HG03025 (cell line): ENCODE measurements around the gene FYN.

ENCODE experiments used
- ATAC-seq: cut with Tn5 transposase; IDR thresholded peaks from one replicate; pipeline ENCODE4 v1.9.1; 2021; ENCODE audit warnings: mild to moderate bottlenecking, moderate library complexity; ENCODE audit not compliant: unreplicated experiment, low FRiP score

The FYN gene

DNA sequence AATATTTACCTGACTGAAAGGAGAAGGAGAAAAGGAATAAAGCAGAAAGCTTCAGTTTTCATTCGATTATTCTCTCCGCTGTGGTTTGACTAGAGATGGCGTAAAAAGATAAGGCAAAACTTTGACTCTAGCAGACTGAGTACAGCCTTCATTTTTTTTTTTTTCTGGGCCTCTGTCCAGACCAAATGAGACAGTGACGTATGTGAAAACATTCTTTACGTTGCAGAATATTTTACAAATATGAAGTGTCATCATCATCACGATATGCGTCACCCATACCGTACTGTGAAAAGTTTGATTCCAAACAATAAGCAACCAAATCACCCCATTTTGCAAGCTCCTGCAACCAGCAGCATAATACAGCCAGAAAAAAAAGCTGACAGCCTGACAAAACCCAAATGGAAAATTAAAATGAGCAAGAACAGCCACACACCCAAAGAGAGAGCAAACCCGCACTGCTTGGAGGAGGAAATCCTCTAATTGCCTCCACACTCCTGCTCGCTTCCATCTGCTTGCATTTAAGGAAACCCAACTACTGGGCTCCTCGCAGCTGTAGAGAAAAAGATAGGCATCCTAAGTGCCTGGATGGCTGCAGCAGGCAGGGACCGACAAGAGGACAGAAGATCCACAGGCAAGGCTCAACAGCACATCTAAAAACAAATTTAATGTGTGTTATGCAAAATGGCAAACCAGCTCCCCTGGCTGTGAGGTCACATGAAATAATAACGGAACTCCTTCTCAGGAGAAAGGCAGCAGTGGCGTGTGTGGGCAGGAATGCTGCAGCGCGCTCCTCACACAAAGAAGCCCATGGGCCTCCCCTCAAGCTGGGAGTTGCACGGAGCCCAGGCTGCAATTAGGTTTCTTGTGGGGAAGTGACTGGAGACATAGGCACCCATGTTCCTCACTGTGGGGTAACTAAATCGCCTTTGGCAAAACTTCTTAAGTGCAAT, 113.1 kb downstream of the FYN start:
- ATAC-seq, result no peak

DNA sequence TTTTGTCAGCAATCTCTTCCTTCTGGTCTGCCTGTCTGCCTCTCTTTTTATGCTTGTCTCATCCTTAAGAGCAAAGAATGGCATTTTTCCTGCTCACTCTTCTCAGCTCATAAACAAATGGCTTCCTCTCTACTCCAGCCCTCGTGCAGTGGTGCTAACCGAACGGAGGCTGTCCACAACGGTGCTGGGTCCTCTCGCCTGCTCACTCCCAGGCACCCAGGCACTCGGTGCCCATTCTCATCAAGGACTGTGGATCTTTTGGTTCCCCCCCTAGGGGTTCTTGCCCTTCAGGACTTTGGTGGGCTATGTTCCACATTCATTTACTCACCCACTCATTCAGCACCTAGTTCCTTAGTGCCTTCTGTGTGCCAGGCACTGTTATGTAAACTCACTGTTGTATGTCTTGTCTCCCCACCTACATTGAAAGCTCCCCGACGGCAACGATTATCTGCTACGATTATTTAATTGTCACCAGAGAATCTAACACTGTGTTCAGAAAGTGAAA, 113.9 kb downstream of the FYN start:
- no peak for ATAC-seq

DNA sequence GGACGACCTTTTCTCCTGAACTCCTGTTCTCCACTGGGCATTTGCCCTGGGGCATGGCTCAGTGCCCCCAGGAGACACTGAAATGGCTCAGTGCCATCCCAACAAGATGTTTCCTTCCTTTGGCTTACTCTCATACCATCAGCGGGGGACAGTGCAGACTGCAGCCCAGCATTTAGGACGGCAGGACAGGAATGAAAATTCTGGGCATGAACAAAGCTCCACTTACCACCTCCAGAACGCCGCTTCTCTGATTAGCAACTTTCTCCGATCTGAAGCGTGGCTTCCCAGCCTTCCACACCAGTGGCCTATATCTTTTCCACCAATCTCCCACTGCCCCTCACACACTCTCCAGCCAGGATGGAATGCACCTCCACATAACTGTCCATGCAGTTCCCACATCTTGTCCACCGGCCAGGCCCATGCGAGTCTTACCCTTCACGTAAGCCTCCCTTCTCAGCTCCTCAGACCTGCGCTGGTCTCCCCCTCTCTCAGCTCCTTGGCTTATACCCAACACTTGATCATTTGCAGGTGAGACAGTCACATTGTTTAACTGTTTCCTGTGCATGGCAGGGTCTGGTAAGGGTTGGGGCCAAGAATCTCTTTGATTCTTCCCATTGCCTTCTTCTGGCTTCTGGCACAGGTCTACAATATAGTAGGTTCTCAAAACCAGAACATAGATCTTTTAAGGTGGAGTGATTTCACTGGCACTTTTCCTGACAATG, 114.5 kb downstream of the FYN start:
- ATAC-seq, result no peak

DNA sequence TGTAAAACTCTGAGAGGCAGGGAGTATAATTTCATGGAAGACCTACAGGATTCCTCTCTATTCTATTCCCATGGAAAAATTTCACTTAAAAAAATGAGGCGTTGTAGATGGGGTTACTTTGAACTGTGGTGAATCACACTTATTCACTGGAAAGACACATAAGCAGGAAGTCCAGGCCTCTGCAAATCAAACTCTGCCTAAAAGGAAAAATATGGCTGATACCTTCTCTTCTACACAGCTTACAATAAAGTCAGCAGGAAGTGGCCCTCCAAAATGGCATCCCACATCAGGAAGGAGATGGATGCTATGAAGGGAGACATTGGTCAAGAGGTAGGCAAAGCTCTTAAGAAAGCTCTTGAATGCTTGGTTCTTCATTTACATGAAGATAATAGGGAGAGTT, 115.9 kb downstream of the FYN start:
- ATAC-seq, result no peak

DNA sequence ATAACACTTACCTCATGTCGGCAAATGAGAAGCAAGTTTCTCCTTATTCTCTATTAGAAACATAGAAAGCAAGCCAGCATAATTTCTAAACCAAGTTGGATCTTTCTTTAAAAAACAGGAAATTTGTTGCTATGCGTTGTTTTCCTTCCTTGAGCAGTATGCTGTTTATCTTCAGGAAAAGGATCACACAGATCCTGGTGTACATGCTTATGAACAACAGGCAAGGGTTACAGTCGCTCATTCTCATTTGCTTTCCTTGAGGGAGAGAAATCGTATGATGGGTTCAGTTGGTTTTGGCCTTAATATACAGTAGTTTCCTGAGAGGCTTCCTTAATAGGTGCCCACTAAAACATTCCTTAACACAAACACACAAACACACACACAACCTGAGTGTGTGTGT, 118.8 kb downstream of the FYN start:
- no peak for ATAC-seq

DNA sequence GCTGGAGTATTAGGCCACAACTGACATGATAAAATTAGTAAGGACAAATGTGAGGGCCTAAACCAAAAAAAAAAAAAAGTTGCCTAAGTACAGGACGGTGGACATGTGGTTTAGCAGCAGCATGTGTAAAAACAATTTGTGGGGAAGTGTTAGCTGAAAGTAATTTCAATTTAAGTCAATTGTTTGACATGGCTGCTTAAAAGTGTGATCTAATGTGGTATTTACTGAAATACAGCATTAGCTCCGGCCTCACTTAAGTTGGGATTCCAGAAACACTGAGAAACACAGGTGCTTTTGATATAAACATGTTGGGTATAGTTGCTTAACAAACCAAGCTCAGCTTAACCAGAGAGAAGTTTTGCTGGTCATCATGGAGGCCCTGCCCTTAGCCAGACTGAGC, 119.7 kb downstream of the FYN start:
- ATAC-seq, result no peak

DNA sequence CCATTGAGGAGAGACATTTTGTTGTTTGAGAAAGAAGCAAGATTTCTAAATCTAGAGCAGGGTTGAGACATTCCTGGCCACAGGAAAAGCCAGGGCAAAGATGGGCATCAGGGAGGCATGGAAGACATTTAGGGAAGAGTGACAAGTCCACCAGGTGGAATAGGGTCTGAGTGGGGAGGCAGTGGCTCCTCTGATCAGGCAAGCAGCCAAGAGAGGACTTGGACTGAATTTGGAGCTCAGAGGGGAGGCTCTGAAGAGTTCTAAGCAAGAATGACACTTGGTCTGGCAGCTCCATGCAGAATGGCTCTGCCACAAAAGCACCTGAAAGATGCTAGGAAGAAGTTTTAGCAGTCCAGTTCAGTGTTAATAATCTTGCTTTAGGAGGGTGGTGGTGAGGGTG, 120.8 kb downstream of the FYN start:
- no peak for ATAC-seq

DNA sequence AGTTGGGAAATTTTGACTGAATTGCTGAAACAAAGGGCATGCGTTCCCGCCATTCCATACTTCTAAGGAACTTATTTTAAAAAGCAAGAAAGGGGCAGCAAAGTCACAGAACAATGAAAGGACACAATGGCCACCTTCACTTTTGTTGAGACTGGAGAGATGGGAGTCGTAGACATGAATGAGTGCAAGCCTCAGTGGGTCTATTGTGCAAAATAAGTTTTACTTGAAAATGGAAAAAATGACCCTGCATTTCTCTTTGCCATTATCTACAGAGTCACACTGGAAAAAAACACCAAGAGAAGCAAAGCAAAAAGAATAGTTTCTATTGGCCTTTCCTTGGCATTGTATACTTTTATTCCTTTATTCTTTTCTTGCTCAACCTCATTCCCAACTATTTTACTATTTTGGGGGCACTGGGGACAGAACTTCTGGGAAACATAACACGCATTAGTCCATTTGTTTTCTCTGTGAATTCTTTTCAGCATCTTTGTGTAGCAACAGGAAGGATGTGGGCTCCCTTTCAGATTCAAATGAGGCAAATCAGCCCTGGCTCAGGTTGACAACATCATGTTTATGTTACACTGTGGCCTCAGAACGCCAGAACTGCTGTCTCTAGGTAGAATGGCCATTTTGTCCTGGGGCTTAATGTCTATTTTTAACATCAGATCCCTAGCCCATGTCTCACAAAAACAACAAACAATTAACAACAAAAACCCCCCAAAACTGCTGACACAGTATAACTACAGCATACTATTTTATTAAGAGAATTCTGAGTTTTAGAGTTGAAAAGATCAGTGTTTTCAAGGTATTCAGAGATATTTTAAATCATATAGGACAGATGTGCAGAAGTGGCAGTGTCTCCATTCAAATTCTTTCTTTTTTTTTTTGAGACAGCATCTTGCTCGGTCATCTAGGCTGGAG, 122.2 kb downstream of the FYN start:
- no peak for ATAC-seq

DNA sequence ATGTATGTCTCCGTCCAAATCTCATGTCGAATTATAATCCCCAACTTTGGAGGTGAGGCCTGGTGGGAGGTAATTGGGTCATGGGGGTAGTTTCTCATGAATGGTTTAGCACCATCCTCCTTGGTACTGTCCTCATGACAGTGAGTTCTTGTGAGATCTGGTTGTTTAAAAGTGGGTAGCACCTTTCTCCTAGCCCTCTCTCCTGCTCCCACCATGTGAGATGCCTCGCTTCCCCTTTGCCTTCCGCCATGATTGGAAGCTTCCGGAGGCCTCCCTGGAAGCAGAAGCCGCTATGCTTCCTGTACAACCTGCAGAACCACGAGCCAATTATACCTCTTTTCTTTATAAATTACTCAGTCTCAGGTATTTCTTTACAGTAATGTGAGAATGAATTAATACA, 123.1 kb downstream of the FYN start:
- ATAC-seq, result no peak

DNA sequence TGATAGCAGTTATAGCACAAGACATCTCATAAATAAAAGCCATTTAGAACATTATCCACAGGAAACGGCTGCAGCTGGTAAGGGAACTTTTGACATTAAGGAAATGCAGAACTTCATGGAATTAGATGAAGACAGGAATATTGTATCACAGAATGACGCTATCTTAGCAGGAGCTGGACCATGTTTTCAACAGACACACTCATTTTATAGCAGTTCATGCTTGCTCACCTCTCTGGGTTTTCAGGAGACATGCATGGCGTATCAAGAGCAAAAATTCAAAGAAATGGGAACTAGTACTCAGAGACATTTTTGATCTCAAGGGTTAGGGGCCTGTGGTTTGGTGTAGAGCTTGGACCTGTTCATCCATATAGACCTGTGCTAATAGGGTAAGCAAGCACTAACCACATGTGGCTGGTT, 125.0 kb downstream of the FYN start:
- no peak for ATAC-seq

DNA sequence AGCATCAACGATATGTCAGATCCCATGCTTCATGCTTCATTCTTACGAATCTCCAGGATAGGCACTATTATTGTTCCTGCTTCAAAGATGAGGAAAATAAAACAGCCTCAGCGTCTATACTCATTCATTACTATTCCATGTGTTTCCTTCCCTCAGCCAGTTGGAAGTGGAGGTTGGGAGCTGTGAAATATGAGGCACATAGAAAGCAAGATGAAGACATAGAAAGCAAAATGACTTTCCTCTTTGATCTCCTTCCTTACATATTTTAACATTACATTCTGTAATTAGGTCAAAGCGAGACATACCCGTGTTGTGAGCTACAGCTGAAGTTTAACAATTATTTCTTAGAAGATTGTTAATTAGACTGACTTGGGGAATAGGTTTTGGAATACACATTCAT, 125.4 kb downstream of the FYN start:
- no peak for ATAC-seq

DNA sequence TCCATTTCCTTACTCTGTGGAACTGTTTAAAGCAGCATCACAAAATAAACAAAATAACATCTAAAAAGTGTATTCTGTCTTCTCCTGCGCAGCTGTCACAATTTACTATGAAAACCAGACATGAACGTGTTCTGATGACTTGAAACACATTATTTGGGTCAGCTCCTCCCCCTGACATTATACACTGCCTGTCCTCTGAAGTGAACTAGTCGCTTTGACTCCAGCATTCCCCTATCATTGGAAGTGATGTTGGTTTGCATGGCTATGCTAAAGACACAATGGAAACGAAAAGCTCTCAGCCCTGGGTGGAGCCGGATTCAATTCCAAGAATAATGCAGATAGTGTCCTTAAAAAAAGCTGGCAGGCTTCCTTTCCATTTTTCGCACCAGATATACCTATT, 125.9 kb downstream of the FYN start:
- ATAC-seq, result no peak

DNA sequence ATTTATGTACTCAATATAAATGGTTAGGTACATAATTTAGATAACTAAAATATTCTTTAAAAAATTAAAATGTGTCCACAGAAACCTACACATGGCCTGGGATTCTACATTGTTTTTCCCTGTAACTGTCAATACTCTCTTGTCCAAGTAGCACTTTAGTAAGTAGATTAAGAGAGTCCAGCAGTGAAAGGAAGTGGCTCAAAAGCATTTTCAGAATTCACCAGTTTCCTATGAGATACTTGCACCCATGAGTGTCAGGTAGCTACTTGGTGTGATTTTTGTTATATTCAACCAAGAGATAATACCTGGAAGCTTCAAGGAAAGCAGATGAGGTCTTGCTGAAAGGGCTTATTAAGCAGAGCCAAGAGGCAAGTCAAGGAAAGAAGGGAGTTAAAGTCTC, 126.3 kb downstream of the FYN start:
- no peak for ATAC-seq

DNA sequence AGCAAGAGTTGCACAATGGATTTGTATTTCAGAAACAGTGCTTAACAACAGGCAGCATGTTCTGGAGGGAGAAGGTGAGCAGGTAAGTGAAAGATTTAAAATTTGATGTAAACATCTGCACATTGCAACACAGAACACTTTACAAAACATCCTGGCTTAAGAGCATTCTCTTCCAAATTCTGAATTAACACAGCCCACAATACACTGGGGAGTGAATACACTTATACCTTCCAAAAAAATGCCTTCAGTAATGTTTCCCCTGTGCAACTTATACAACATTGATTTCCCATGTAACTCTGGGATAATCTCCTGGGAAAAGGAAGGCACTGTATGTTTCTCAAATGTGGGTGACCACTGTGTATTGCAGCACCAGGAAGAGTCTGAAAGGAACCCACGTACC, 127.6 kb downstream of the FYN start:
- no peak for ATAC-seq

DNA sequence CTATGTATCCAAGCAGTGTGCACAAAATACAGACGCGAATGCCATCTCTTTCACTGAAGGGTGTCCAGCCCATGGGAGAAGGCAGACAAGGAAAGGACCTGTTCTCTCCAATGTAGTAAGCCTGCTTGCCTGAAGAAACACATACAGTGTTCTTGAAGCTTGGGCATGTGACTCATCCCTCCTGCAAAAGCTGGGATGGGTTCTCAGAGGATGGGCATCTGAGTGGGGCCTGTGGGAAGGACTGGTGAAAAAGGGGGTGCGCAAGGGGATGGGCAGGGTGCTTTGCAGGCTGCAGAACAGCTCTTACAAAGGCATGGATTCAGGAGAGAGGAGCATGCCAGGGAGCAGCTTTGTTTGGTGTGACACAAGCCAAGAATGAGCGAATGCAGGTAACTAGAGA, 128.1 kb downstream of the FYN start:
- ATAC-seq, result no peak

DNA sequence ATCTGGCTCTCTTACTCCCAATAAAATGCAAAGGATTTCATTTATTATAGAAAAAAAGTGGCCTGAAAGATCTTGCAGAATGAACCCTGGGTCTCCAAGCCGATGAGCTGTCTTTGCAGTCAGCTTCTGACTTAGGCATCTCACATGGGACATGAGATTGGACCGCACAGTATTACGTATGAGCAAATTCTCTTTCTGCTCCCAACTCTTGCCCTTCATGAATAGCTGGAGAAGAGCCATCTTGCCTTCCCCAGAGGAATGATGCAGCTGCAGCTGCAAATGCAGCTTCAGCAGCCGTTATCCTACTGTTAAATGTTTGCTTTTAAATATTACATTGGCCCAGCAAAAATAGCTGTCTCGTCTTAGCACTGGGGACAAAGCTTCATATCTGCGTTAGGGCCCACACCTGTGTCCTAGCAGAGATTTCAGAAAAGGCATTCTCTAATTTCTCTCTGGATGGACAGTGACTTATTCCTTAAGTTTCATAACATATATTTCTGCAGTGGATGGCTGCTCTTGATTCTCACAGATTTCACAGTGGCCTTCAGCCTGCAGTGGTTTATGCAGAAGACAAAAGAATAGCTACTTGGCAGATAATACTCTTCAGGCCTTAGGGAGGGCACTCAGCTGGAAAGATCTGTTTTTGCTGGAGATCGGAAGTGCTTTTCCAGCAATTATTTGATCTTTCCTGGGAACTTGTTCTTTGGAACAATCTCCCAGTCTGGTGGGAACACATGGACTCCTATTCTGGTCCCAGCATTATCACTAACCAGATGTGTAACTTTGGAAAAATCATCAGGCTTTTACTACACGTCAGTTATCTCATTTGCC, 129.2 kb downstream of the FYN start:
- ATAC-seq, result no peak

DNA sequence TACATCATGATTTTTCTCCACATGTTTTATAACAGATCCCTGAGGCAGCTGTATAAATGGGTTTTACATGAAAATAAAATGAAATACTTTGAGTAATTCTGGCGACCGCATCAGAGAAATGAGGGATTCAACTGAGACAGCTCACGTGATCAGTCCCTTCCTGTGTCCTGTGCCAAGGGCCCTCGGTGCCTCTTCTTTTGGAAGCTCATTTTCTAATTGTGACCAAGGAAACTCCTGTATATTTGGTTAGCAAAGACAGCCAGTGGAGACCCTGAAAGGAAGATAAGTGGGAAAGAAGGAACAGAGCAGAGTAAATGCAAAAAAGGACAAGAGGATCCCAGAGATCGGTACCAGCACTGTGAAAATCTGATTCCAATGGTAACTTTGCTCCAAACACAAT, 129.9 kb downstream of the FYN start:
- ATAC-seq, result no peak

DNA sequence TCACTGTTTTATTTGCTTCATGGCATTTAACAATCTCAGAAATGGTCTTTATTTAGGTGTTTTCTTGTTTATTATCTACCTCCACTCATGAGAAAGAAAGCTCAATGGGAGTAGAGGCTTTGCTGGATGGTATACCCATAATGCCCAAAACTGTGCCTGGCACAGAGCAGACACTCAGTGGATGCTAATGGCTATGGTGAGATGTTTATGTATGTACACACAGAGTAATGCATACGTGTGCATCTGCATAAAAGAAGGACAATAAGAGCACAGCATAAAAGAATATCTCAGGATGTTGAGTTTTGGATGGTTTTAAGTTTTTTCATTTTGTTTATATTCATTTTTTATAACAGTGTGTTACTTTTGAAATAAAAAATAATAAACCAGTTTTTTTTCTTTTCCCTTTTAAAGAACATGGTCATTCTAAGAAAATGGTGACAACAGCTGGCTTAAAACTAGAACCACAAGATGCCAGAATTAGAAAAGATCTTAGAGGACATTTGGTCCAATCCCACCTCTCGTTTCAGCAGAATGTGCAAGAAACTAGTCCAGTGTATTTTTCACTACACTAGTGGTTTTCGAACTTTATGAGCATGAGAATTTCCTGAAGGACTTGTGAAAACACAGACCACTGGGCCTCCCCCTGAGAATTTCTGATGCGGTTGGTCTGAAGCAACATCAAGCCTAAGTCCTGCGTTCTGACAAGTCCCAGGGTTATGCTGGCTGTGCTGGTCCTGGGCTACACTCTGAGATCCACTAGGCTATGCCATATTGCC, 131.9 kb downstream of the FYN start:
- no peak for ATAC-seq

DNA sequence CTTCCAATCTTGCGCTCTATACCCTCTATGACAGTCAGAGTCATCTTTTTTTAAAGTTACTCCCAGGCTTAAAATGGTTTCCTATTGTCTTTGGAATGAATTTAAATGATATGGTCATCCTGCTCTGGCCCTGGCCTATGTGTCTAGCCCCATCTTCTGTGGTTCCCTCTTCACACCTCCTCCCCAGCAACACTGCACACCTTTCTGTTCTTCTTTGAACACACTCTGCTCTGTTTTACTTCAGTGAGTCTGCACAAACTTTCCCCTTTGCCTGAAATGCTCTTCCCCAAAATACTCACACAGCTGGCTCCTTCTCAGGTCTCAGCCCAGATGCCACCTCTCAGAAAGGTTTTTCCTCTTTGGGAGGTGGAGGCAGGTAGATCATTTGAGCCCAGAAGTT, 132.7 kb downstream of the FYN start:
- no peak for ATAC-seq
